Activated naive CD8-positive, alpha-beta T cell treated with anti-CD3 and anti-CD28 coated beads, Interleukin-2, amount 50 U/mL, for 24 hours (primary cell): ENCODE data around the gene CLSTN2.

Experiments
- ATAC-seq: fragments of 150-1000 bp; cut with Tn5 transposase; one replicate; pipeline ENCODE4 v1.10.0; 2021
- DNase-seq: peaks from one replicate; pipeline ENCODE4 v3.0.0; 2021
- H3K27ac Mint-ChIP-seq: one replicate; pipeline ENCODE4 v1.8.0; 2021; ENCODE audit warnings: mild to moderate bottlenecking, mixed read lengths
- H3K27me3 Mint-ChIP-seq: one replicate; pipeline ENCODE4 v1.8.0; 2021; ENCODE audit warnings: mixed read lengths
- H3K36me3 Mint-ChIP-seq: one replicate; pipeline ENCODE4 v1.8.0; 2021; ENCODE audit warnings: low read depth, mixed read lengths
- H3K4me1 Mint-ChIP-seq: one replicate; pipeline ENCODE4 v1.8.0; 2021; ENCODE audit warnings: mixed read lengths
- H3K4me3 Mint-ChIP-seq: one replicate; pipeline ENCODE4 v1.8.0; 2021; ENCODE audit warnings: mild to moderate bottlenecking, moderate library complexity, mixed read lengths
- H3K9me3 Mint-ChIP-seq: one replicate; pipeline ENCODE4 v1.8.0; 2021; ENCODE audit warnings: mixed read lengths

Gene CLSTN2

GRCh38 chr3:140595295-140595694 lies 660.3 kb downstream of the CLSTN2 start:
- H3K9me3 Mint-ChIP-seq, result no peaks in the 10 kb centered on the region
- H3K27me3 Mint-ChIP-seq, result peaks cover 2% of the 10 kb centered on the region
- H3K36me3 Mint-ChIP-seq, result no peaks in the 10 kb centered on the region
- no peak overlapping the region for H3K4me3 Mint-ChIP-seq
- DNase-seq, result no peak
- ATAC-seq, result no peak
- H3K4me1 Mint-ChIP-seq, result no peaks in the 10 kb centered on the region
- no peak overlapping the region for H3K27ac Mint-ChIP-seq

- DNase-seq (no peak), ATAC-seq (no peak)
- H3K4me1 Mint-ChIP-seq, result no peaks in the 10 kb centered on the region
- peaks cover 2% of the 10 kb centered on the region for H3K27me3 Mint-ChIP-seq
- H3K36me3 Mint-ChIP-seq, result no peaks in the 10 kb centered on the region
- no peaks in the 10 kb centered on the region for H3K9me3 Mint-ChIP-seq
- no peak overlapping the region for H3K4me3 Mint-ChIP-seq
- H3K27ac Mint-ChIP-seq, result no peak overlapping the region
Measured at GRCh38 chr3:140597364-140597763, 662.4 kb downstream of the CLSTN2 start.

DNA sequence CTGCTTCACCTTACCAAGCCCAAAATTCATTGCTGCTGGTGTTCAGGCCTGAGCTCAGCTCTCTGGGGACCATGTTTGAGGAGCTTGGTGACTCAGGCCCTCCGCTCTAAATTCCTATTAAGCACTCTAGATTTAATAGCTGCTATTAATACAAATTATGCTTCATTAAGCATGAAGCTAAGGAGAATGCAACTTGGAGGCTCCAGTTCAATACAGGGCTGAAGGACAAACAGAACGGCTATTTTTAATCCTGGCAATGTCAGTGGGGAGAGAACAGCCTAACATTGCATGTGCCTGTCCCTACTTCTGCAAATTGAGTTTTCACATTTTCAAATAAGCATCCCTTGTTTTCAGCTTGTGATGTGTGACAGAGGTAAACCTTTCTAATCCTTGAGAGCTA lies 662.8 kb downstream of the CLSTN2 start:
- DNase-seq, result no peak
- H3K9me3 Mint-ChIP-seq, result no peaks in the 10 kb centered on the region
- no peak overlapping the region for H3K4me3 Mint-ChIP-seq
- ATAC-seq, result no peak
- no peaks in the 10 kb centered on the region for H3K4me1 Mint-ChIP-seq
- H3K36me3 Mint-ChIP-seq, result no peaks in the 10 kb centered on the region
- H3K27ac Mint-ChIP-seq, result no peak overlapping the region
- peaks cover 2% of the 10 kb centered on the region for H3K27me3 Mint-ChIP-seq

DNA sequence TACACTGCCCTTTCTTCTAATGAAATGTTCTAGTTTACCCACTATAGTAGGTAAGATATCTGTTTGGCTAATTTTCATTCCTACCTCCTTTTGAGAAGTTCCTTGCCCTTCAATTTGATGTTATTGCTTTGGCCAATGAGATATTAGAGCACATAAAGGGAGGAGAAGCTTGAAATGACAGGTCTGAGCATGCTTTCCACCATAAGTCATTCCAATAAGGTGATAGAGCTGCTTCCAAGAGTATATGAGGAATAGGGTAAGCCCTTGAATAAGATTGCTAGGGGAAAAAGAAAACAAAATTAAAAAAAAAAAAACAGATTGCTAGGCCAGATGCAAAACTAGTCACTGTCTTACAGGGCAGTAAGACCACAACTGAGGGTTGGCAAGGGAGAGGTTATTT lies 664.0 kb downstream of the CLSTN2 start:
- DNase-seq, result no peak
- Mint-ChIP-seq H3K4me3 (no peak overlapping the region), H3K9me3 (no peaks in the 10 kb centered on the region)

DNA sequence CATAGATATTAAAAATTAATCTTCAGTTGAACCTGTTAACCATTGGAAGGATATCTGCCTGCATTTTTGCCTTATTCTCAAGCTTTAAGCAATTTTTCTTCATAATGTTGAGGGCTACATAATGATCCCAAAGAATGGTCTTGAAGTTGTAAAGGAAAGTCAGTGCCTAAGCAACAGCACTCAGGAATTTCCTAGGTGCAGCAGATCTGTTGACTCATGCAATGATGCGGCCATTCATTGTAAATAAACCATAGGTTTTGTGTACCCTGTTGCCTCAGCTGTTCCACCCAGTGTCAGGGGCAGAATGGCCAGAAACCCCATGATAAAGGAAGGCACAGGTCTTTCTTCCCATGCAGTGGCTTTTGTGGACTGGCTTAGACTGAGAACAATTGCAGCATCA lies 664.5 kb downstream of the CLSTN2 start:
- H3K36me3 Mint-ChIP-seq, result no peaks in the 10 kb centered on the region
- H3K9me3 Mint-ChIP-seq, result no peaks in the 10 kb centered on the region

More for the DNA sequence above, 664.0 kb downstream of the CLSTN2 start:
- no peaks in the 10 kb centered on the region for H3K4me1 Mint-ChIP-seq
- no peak overlapping the region for H3K27ac Mint-ChIP-seq
- no peak for ATAC-seq
- H3K27me3 Mint-ChIP-seq, result peaks cover 2% of the 10 kb centered on the region
- H3K36me3 Mint-ChIP-seq, result no peaks in the 10 kb centered on the region

DNA sequence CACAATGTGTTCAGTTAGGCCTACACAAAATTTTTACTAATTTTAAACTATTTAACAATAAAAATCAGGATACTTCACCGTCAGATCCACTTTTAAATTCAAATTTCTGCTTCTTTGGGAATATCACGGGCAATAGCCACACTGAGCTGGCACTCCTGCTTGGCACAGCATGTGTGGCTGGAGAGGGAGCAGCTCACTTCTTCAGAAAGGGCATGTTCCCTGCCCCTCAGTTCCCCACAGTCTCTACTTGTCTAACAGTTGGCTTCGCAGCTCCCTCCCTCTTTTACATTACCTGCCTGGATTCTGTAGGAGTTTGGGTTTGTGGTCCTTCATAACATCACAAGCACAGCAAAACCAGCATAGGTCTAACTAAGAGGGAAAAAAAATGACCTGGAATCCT lies 666.9 kb downstream of the CLSTN2 start:
- no peak for DNase-seq
- Mint-ChIP-seq H3K27ac (no peak overlapping the region), H3K36me3 (no peaks in the 10 kb centered on the region), H3K9me3 (no peaks in the 10 kb centered on the region), H3K27me3 (peaks cover 2% of the 10 kb centered on the region), H3K4me3 (no peak overlapping the region), H3K4me1 (no peaks in the 10 kb centered on the region)
- ATAC-seq, result no peak

More for the DNA sequence above, 664.5 kb downstream of the CLSTN2 start:
- no peak for ATAC-seq
- Mint-ChIP-seq H3K4me3 (no peak overlapping the region), H3K27me3 (peaks cover 2% of the 10 kb centered on the region), H3K4me1 (no peaks in the 10 kb centered on the region), H3K27ac (no peak overlapping the region)
- no peak for DNase-seq

DNA sequence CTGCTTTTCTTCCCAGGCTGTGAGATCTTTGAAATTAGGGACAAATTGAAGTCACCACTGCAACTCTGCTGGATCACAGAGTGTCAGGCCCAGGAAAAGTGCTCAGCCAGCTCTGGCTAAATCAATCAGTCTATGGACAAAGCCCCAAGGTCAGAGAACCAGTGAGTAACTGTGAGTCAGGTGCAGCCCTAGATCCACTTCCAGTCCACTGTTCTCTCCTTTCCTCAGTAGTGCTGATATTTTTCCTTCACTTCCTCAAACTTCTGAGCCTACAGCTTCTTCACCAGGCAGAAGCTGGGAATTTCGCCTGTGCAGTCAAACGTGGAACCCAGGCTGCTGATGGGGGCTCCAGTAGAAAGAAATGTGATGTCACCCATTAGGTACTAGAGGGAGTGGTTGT lies 667.8 kb downstream of the CLSTN2 start:
- Mint-ChIP-seq H3K4me1 (no peaks in the 10 kb centered on the region), H3K4me3 (no peak overlapping the region), H3K27ac (no peak overlapping the region), H3K9me3 (peaks cover under 1% of the 10 kb centered on the region), H3K36me3 (no peaks in the 10 kb centered on the region), H3K27me3 (no peaks in the 10 kb centered on the region)
- ATAC-seq, result no peak
- DNase-seq, result no peak

DNA sequence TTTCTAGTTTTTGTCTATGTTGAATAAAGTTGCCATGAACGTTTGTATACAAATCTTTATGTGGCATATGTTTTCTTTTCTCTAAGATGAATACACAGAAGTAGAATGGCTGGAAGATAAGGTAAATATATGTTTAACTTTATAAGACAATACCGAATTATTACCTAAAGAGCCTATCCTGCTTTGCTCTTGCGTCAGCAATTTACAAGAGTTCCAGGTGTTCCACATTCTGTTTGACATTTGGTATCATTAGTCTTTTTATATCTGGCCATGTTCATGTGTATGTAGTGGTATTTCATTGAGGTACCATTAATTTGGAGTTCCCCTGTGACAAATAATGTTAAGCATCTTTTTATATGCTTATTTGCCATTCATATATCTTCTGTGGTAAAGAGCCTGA lies 668.8 kb downstream of the CLSTN2 start:
- Mint-ChIP-seq H3K4me1 (no peaks in the 10 kb centered on the region), H3K36me3 (no peaks in the 10 kb centered on the region), H3K4me3 (no peak overlapping the region), H3K27ac (no peak overlapping the region), H3K9me3 (peaks cover 4% of the 10 kb centered on the region), H3K27me3 (no peaks in the 10 kb centered on the region)
- ATAC-seq, result no peak
- DNase-seq, result no peak

DNA sequence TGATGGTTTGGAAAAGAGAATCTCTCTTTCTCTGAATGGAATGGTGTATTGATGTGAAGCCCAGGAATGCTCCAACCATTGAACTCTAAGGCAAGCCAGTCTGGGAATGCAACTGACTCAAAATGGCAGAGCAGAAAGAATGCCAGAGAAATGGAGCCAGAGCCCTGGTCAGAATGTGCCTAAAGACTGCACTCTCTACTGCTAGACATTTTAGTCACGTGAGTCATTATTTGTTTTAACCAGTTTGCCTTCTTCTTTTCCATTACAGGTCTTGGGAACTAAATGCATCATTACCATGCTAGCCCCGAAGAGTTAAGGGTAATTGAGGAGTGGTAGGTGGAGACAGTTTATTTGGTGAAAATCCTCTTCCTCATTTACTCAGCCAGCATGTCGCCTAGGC lies 675.6 kb downstream of the CLSTN2 start:
- no peaks in the 10 kb centered on the region for H3K36me3 Mint-ChIP-seq
- peaks cover 4% of the 10 kb centered on the region for H3K9me3 Mint-ChIP-seq
- H3K27me3 Mint-ChIP-seq, result no peaks in the 10 kb centered on the region
- no peak for ATAC-seq
- no peaks in the 10 kb centered on the region for H3K4me1 Mint-ChIP-seq
- H3K27ac Mint-ChIP-seq, result no peak overlapping the region
- no peak for DNase-seq
- no peak overlapping the region for H3K4me3 Mint-ChIP-seq

DNA sequence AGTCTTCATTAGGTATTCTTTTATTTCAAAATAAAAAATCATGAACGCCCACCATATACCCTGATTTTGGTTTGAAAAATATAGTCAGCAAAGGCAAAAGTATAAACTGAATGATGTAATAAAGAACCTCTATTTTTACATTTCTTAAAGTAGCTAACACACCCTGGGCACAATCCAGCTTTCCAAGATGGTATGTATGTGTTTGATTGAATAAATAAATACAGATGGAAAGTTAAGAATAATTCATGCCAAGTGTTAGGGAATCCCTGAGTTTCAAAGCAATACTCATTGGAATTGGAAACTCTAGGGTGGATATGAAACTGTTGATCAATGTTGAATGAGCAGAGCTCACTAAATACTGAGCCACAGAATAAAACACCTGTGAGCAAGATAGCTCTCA lies 679.0 kb downstream of the CLSTN2 start:
- Mint-ChIP-seq H3K27ac (no peak overlapping the region), H3K36me3 (no peaks in the 10 kb centered on the region), H3K4me3 (no peak overlapping the region), H3K27me3 (peaks cover 2% of the 10 kb centered on the region), H3K4me1 (no peaks in the 10 kb centered on the region), H3K9me3 (no peaks in the 10 kb centered on the region)
- DNase-seq (no peak), ATAC-seq (no peak)

DNA sequence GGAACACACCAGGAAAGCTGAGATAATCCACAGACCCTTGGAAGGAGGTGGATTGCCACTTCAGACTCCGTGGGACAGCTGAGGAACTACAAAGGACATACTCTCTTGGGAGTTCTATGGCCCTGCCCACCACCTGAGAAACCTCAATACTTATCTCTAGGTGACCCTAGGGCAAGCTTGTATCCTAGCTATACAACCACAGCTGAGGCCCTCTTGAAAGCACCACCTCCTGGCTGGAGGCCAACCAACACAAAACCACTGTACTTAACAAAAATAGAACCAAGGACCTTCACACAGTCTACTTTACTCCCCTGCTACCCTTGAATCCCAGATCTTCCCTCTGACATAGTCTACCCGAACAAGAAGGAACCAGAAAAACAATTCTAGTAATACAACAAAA lies 682.1 kb downstream of the CLSTN2 start:
- no peaks in the 10 kb centered on the region for H3K9me3 Mint-ChIP-seq
- no peak overlapping the region for H3K27ac Mint-ChIP-seq
- peaks cover 2% of the 10 kb centered on the region for H3K27me3 Mint-ChIP-seq
- no peak for DNase-seq
- H3K36me3 Mint-ChIP-seq, result no peaks in the 10 kb centered on the region
- no peak overlapping the region for H3K4me3 Mint-ChIP-seq
- no peak for ATAC-seq
- no peaks in the 10 kb centered on the region for H3K4me1 Mint-ChIP-seq

DNA sequence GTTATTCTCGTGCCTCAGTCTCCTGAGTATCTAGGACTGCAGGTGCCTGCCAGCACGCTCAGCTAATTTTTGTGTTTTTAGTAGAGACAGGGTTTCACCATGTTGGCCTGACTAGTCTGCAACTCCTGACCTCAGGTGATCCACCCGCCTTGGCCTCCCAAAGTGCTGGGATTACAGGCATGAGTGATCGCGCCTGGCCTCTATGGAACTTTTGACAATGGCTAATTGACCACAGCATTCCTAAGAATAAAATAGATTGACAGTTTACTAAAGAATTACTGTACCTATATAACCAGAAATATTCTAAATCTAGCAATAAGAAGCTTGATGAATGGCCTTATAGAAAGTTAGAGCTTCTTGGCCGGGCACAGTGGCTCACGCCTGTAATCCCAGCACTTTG lies 691.9 kb downstream of the CLSTN2 start:
- H3K27me3 Mint-ChIP-seq, result no peaks in the 10 kb centered on the region
- no peaks in the 10 kb centered on the region for H3K9me3 Mint-ChIP-seq
- no peak overlapping the region for H3K4me3 Mint-ChIP-seq
- H3K36me3 Mint-ChIP-seq, result no peaks in the 10 kb centered on the region
- no peaks in the 10 kb centered on the region for H3K4me1 Mint-ChIP-seq
- DNase-seq (no peak), ATAC-seq (no peak)
- H3K27ac Mint-ChIP-seq, result no peak overlapping the region
